Activated T-helper 1 cell treated with anti-CD3 and anti-CD28 coated beads, Interleukin-12 subunit alpha, Interleukin-12 subunit beta, Interleukin-2, Interleukin-4 antibody, amounts not matched to agents 30 ng/mL and 10 ng/mL and 1 ng/mL, durations not matched to agents 14 hours and 24 hours and 36 hours (primary cell): ENCODE measurements around the gene GPER1. TPM values are rescaled to one million over a fixed set of nuclear protein-coding genes. Genes with fewer than 3 reads are reported as not detected.

Experiments used
- DNase-seq: peaks from one replicate; pipeline ENCODE4 v3.0.0; 2021; ENCODE audit warnings: low spot score
- H3K27ac Mint-ChIP-seq: one replicate; pipeline ENCODE4 v1.8.0; 2021; ENCODE audit warnings: mild to moderate bottlenecking, mixed read lengths
- H3K27me3 Mint-ChIP-seq: one replicate; pipeline ENCODE4 v1.8.0; 2022; ENCODE audit warnings: mild to moderate bottlenecking, moderate library complexity, mixed read lengths; ENCODE audit not compliant: insufficient read depth
- H3K36me3 Mint-ChIP-seq: one replicate; pipeline ENCODE4 v1.8.0; 2021; ENCODE audit warnings: low read depth, mixed read lengths
- H3K4me1 Mint-ChIP-seq: one replicate; pipeline ENCODE4 v1.8.0; 2021; ENCODE audit warnings: low read depth, mixed read lengths
- H3K4me3 Mint-ChIP-seq: one replicate; pipeline ENCODE4 v1.8.0; 2021; ENCODE audit warnings: mild to moderate bottlenecking, moderate library complexity, mixed read lengths
- H3K9me3 Mint-ChIP-seq: one replicate; pipeline ENCODE4 v1.8.0; 2021; ENCODE audit warnings: mixed read lengths
- intact Hi-C: fragments of 100-400 bp; cut with micrococcal nuclease; formaldehyde crosslinking; loops from one replicate; pipeline ENCODE4 v1.15.1; 2024
- total RNA-seq: library from RNA; stranded (reverse); gene quantifications from 2 replicates; pipeline ENCODE4 v1.2.3, GENCODE V29; 2022

Gene GPER1
- total RNA-seq, 1 donor from 2014 or later = not detected

GRCh38 chr7:1099154-1099542, 11.2 kb downstream of the GPER1 start:
- no peak for DNase-seq
- Mint-ChIP-seq H3K36me3 (peaks cover 4% of the 10 kb centered on the region), H3K27ac (no peak overlapping the region), H3K4me1 (peaks cover 17% of the 10 kb centered on the region), H3K9me3 (no peaks in the 10 kb centered on the region), H3K4me3 (no peak overlapping the region), H3K27me3 (no peaks in the 10 kb centered on the region)
- intact Hi-C loops = no loop called here

- Mint-ChIP-seq H3K4me3 (no peak overlapping the region), H3K27me3 (no peaks in the 10 kb centered on the region), H3K36me3 (peaks cover 4% of the 10 kb centered on the region), H3K4me1 (peaks cover 22% of the 10 kb centered on the region), H3K9me3 (no peaks in the 10 kb centered on the region), H3K27ac (no peak overlapping the region)
- no peak for DNase-seq
- intact Hi-C loops = no loop called here
These were observed 11.7 kb downstream of the GPER1 start for GRCh38 chr7:1099637-1100036.

GRCh38 chr7:1100386-1100785, 12.5 kb downstream of the GPER1 start:
- Mint-ChIP-seq H3K4me3 (no peak overlapping the region), H3K4me1 (peaks cover 27% of the 10 kb centered on the region), H3K36me3 (peaks cover 4% of the 10 kb centered on the region), H3K27me3 (no peaks in the 10 kb centered on the region), H3K9me3 (no peaks in the 10 kb centered on the region), H3K27ac (no peak overlapping the region)
- intact Hi-C loops = no loop called here
- no peak for DNase-seq

- peaks cover 4% of the 10 kb centered on the region for H3K36me3 Mint-ChIP-seq
- no peaks in the 10 kb centered on the region for H3K27me3 Mint-ChIP-seq
- H3K4me3 Mint-ChIP-seq = no peak overlapping the region
- no peak overlapping the region for H3K27ac Mint-ChIP-seq
- DNase-seq = no peak
- peaks cover 27% of the 10 kb centered on the region for H3K4me1 Mint-ChIP-seq
- intact Hi-C loops = no loop called here
- H3K9me3 Mint-ChIP-seq = no peaks in the 10 kb centered on the region
These were observed 13.1 kb downstream of the GPER1 start for GRCh38 chr7:1100834-1101562.

GRCh38 chr7:1101563-1102431, 13.9 kb downstream of the GPER1 start:
- intact Hi-C loops = no loop called here
- Mint-ChIP-seq H3K27me3 (no peaks in the 10 kb centered on the region), H3K4me1 (peaks cover 27% of the 10 kb centered on the region), H3K27ac (no peak overlapping the region), H3K9me3 (no peaks in the 10 kb centered on the region), H3K4me3 (no peak overlapping the region), H3K36me3 (peaks cover 4% of the 10 kb centered on the region)
- DNase-seq = no peak

GRCh38 chr7:1103009-1103788, 15.3 kb downstream of the GPER1 start:
- Mint-ChIP-seq H3K4me3 (peak overlapping the region; percentile 30), H3K4me1 (peaks cover 27% of the 10 kb centered on the region), H3K36me3 (no peaks in the 10 kb centered on the region), H3K27me3 (no peaks in the 10 kb centered on the region), H3K9me3 (no peaks in the 10 kb centered on the region), H3K27ac (peak overlapping the region; percentile 26)
- DNase-seq = peak; percentile 4
- intact Hi-C loops = loop anchor here (1.0 kb wide), 3 partner anchors 17 to 57 kb away; partner anchors contain the start of gene ZFAND2A

GRCh38 chr7:1103789-1104515, 16.0 kb downstream of the GPER1 start:
- H3K4me1 Mint-ChIP-seq = peaks cover 27% of the 10 kb centered on the region

GRCh38 chr7:1104516-1105179, 16.7 kb downstream of the GPER1 start:
- Mint-ChIP-seq H3K36me3 (no peaks in the 10 kb centered on the region), H3K27me3 (no peaks in the 10 kb centered on the region), H3K27ac (no peak overlapping the region), H3K9me3 (no peaks in the 10 kb centered on the region), H3K4me1 (peaks cover 27% of the 10 kb centered on the region), H3K4me3 (no peak overlapping the region)
- intact Hi-C loops = no loop called here
- no peak for DNase-seq

More at GRCh38 chr7:1103789-1104515, 16.0 kb downstream of the GPER1 start:
- peak overlapping the region; percentile 26 for H3K27ac Mint-ChIP-seq
- H3K4me3 Mint-ChIP-seq = no peak overlapping the region
- H3K36me3 Mint-ChIP-seq = no peaks in the 10 kb centered on the region
- no peaks in the 10 kb centered on the region for H3K9me3 Mint-ChIP-seq
- H3K27me3 Mint-ChIP-seq = no peaks in the 10 kb centered on the region
- DNase-seq = no peak
- intact Hi-C loops = loop anchor here (1.0 kb wide), 3 partner anchors 18 to 56 kb away; partner anchors contain the start of gene ZFAND2A

- H3K9me3 Mint-ChIP-seq = no peaks in the 10 kb centered on the region
- no peaks in the 10 kb centered on the region for H3K27me3 Mint-ChIP-seq
- intact Hi-C loops = no loop called here
- H3K27ac Mint-ChIP-seq = no peak overlapping the region
- DNase-seq = no peak
- peaks cover 27% of the 10 kb centered on the region for H3K4me1 Mint-ChIP-seq
- no peak overlapping the region for H3K4me3 Mint-ChIP-seq
- no peaks in the 10 kb centered on the region for H3K36me3 Mint-ChIP-seq
These were observed 17.3 kb downstream of the GPER1 start for GRCh38 chr7:1105189-1105588.

GRCh38 chr7:1106063-1106792, 18.3 kb downstream of the GPER1 start:
- H3K27me3 Mint-ChIP-seq = no peaks in the 10 kb centered on the region
- no peaks in the 10 kb centered on the region for H3K9me3 Mint-ChIP-seq
- peaks cover 27% of the 10 kb centered on the region for H3K4me1 Mint-ChIP-seq
- no peak for DNase-seq
- no peak overlapping the region for H3K4me3 Mint-ChIP-seq
- no peaks in the 10 kb centered on the region for H3K36me3 Mint-ChIP-seq
- intact Hi-C loops = no loop called here
- no peak overlapping the region for H3K27ac Mint-ChIP-seq

- Mint-ChIP-seq H3K9me3 (no peaks in the 10 kb centered on the region), H3K4me3 (no peak overlapping the region), H3K27ac (no peak overlapping the region)
These were observed 19.0 kb downstream of the GPER1 start for GRCh38 chr7:1106793-1107421.

More at GRCh38 chr7:1106793-1107421, 19.0 kb downstream of the GPER1 start:
- Mint-ChIP-seq H3K4me1 (peaks cover 27% of the 10 kb centered on the region), H3K36me3 (no peaks in the 10 kb centered on the region), H3K27me3 (no peaks in the 10 kb centered on the region)
- DNase-seq = no peak
- intact Hi-C loops = no loop called here
